Activated CD8-positive, alpha-beta memory T cell treated with anti-CD3 and anti-CD28 coated beads for 36 hours (primary cell): Measurements from ENCODE around the gene MLN. TPM values are rescaled to one million over a fixed set of nuclear protein-coding genes. Genes with fewer than 3 reads are reported as not detected.

Experiments
- CTCF ChIA-PET: fragments of 350-600 bp; sonication (Branson Sonifier 250); formaldehyde crosslinking; loops from one replicate; lab custom pipeline; 2021; ENCODE audit warnings: antibody characterized with exemption; lab: Charles Lee
- POLR2A ChIA-PET: fragments of 350-600 bp; sonication (Branson Sonifier 250); formaldehyde crosslinking; loops from one replicate; lab custom pipeline; 2021; ENCODE audit warnings: antibody characterized with exemption; lab: Charles Lee
- total RNA-seq, 2 experiments: library from RNA; stranded (reverse); gene quantifications; one replicate each; pipeline ENCODE4 v1.2.3, GENCODE V29; 2021

MLN gene
- total RNA-seq, 2 experiments from 2014 or later = not detected

DNA sequence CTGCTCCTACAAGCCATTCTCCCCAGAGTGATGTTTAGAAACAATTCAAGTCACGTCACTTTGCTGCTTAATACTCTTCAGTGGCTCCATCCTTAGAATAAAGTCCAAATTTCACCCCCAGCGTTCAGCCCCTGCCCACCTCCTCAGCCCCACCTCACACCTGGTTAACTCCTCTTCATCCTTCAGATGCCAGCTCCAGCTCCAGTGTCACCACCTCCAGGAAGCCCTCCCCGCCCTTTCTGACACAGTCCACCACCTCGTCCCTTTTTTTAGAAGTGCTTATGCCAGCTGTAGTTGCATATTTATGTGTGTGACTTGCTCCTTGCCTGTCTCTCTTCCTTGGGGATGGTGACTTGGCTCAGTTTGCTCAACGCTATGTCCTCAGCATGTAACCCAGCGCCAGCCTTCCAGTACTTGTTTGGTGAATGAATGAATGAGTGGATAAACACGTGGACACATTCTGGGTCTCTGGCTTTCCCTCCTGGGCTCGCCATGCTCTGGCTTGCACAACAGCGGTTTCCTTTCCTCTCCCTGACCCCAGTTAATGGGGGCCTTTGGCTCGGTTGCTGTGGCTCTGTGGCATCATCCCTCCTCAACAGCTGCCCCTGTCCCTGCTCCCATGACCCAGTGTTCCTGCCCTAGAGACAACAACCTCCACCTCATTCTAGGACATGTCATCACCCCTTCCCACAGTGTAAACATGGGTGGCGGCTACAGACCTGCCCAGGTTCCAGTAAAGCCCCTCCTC is 53.4 kb downstream of the MLN start:
- CTCF ChIA-PET = interaction anchor here (0.8 to 1.8 kb wide), 6 partner anchors 10 to 277 kb away, joined by 3 to 4 read pairs (median 3); no protein-coding TSS in a partner anchor
- POLR2A ChIA-PET = no interaction called here

DNA sequence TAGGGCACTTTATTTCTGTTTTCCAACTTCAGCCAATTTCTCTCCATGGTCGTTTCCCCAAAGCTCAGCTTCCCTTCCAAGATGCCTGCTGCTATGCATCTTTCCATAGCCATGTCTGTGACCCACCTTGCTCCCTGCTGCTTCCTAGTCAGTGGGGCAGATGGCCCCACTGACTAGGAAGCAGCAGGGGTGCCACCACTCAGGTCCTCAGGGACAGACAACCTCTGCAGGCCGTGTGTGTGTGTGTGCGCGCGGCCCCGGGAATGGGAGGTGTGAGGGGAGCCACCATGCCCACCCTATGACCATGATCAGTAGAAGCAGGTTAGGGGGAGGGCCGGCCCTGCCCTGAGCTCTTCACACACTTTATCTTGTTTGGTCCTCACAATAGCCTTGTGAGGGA is 54.4 kb downstream of the MLN start:
- ChIA-PET CTCF (interaction anchor here (1.0 to 1.2 kb wide), 2 partner anchors 9 to 20 kb away, joined by 3 read pairs; no protein-coding TSS in a partner anchor), POLR2A (no interaction called here)

DNA sequence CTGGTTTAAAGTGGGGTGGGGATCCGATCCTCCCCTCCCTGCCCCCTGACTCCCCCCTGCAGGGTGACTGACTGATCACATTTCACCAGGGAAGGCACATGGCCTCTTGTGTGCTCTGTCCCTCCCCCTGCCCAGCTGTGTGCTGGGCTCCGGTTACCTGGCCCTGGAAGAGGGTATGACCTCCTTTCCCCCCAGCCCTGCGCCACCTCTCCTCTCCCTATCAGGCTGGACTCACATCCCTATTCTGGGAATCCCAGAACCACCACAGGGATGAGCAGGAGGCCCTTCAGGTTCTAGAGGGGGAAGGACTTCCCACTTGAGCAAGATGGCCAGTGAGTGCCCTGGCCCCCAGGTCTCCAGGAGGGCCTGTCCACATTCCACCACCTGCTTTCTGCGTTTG is 55.0 kb downstream of the MLN start:
- POLR2A ChIA-PET = no interaction called here

GRCh38 chr6:33747823-33748222 is 56.0 kb downstream of the MLN start:
- CTCF ChIA-PET = no interaction called here

More for the DNA sequence above, 55.0 kb downstream of the MLN start:
- CTCF ChIA-PET = no interaction called here

DNA sequence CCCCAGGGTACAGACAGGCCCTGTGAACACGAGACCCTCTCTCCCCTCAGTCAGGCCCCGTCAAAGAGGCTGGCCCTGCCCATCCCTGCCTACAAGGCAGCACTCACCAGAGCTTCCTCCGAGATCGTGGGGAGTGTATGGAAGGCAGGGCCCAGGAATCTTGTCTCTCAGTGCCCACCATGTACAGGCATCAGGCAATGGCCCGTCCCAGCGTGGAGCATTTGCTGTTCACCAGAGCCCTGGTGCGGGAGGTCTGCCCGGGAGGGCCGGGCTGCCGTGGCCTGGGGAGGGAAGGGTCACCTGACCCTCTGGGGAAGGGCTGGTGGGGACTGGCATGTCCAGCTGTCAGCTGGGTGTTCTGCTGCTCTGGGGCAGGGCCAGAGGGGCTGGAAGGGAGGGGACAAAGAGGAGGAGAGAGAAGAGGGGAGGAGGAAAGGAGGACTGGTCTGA is 57.1 kb downstream of the MLN start, which contains the start of gene IP6K3:
Gene IP6K3, minus strand, starts transcription at position 255 of the 450 bp plus-strand sequence. CDS start 11,429 bp downstream, outside the sequence.
- ChIA-PET POLR2A (no interaction called here), CTCF (interaction anchor here (0.5 to 1.0 kb wide), 2 partner anchors 18 to 281 kb away, joined by 3 read pairs; no protein-coding TSS in a partner anchor)

More at GRCh38 chr6:33747823-33748222, 56.0 kb downstream of the MLN start:
- POLR2A ChIA-PET = no interaction called here

DNA sequence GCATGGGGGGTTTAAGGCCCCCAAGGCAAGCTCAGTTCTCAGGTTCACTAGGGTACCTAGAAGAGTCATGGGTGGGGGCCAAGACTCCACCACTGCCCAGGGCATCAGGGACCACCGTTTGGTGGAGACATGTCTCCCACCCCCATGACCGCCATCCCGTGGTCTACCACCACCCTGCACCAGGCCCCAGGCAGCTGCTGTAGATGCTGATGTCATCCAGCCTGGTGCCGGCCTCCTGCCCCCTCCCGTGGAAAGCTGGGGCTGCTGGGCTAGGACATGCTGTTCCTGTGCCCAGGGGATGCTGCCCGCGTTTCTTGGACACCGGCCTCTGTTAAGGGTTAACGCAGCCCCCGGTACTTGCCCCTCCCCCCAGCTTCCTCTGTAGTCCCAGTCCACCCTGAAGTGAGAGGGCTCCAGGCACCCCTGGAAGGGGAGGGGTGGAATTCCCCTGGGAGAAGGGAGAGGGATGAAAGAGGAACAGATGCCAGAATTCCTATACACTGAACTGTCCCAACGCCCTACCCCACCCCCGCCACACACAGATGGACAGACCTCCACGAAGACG is 57.7 kb downstream of the MLN start:
- POLR2A ChIA-PET = no interaction called here
- CTCF ChIA-PET = interaction anchor here (1.0 to 1.1 kb wide), 2 partner anchors 165 to 281 kb away, joined by 3 to 4 read pairs; no protein-coding TSS in a partner anchor

DNA sequence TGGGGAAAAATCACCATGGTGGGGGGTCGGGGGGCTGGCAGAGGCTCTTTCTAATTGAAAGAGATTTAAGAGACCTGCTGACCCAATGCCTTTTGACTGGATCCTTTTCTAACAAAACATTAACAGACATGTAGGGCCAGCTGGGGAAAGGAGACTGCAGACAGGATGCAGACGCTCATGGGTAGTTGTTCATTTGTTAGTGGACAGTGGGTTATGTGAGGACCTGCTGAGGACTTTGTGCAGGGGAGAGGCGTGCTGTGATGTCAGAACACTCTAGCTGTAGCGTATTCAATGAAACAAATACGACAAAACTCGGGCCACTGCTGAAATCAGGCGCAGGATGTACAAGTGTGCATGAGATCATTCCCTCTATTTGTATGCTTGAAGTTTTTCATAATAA is 58.3 kb downstream of the MLN start:
- POLR2A ChIA-PET = no interaction called here
- CTCF ChIA-PET = interaction anchor here (1.0 to 2.2 kb wide), 3 partner anchors 34 to 282 kb away, joined by 3 to 9 read pairs (median 4); partner anchors contain the start of gene UQCC2

DNA sequence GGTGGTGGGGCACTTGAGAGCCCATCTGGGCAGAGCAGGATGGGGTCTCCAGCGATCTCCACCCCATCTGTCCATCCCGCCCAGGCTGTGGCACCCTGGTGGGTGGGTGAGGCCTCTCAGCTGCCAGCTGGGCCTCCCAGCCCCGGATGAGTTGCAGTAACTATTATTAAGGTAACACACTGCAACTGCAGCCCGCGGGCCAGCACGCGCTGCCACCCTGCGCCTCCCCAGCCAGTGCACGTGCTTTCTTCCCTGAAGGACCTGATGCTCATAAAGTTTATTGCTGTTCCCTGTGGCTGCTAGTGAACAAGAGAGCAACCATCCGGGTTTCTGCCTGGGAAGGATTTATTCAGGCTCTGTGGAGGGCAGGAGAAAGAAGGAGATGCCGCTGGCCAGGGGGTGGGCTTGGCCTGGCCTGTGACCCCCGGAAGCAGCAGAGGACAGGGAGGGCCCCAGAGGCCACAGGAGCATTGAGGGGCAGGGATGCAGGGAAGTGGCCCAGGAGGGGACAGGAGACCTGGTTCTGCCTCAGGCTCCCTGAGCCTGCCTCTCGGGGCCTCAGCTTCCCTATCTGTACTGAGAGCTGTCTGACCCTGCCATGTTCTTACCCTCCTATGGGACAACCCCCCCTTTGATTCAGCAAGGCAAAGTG is 58.8 kb downstream of the MLN start:
- ChIA-PET POLR2A (no interaction called here), CTCF (interaction anchor here (0.6 to 2.2 kb wide), 10 partner anchors 9 to 419 kb away, joined by 3 to 9 read pairs (median 3); partner anchors contain the start of gene UQCC2)

Other genes with a start within 250 kb of the MLN start
- 10 to 100 TPM; 45.2 to 46.3 TPM for gene BAK1, start 223.7 kb downstream of the MLN start, total RNA-seq
- gene ITPR3, start 182.7 kb downstream of the MLN start, total RNA-seq = 10 to 100 TPM; 42.2 to 44.0 TPM
- 100 to 1,000 TPM; 150 to 154 TPM for gene UQCC2, start 92.3 kb downstream of the MLN start, total RNA-seq
- not detected for gene IP6K3, start 57.1 kb downstream of the MLN start, total RNA-seq
- gene LEMD2, start 14.9 kb downstream of the MLN start, total RNA-seq = 10 to 100 TPM; 45.6 to 48.1 TPM